Activated CD8-positive, alpha-beta T cell treated with anti-CD3 and anti-CD28 coated beads, Interleukin-2, amount 10 ng/mL, durations not matched to agents 7 days and 5 days (primary cell): Measurements from ENCODE around the gene PITPNC1. TPM values are rescaled to one million over a fixed set of nuclear protein-coding genes. Genes with fewer than 3 reads are reported as not detected.

Source experiments
- microRNA-seq: library from miRNA; unstranded; fragments of <30 nt; microRNA quantifications from one replicate; pipeline ENCODE4 v1.2.0, GENCODE V29; 2022
- total RNA-seq, 2 experiments: library from RNA; stranded (reverse); gene quantifications; one replicate each; pipeline ENCODE4 v1.2.3, GENCODE V29; 2021

The PITPNC1 gene
- total RNA-seq, 2 experiments from 2014 or later, result 74.0 to 76.5 TPM

Small RNA genes lying within 50 kb of the gene (microRNA-seq; reads per million reads assigned to microRNA genes)
- gene MIR548AA2 (not detected), gene MIR548D2 (not detected)

Other genes starting within 250 kb of the PITPNC1 start
- 10 to 100 TPM; 69.1 to 76.6 TPM for gene HELZ, start 132.1 kb upstream of the PITPNC1 start, total RNA-seq
- gene PSMD12, start 10.7 kb upstream of the PITPNC1 start, total RNA-seq, result 10 to 100 TPM; 49.4 to 53.9 TPM